K562 (cell line): ENCODE measurements around the gene LRRC8C. TPM values are rescaled to one million over a fixed set of nuclear protein-coding genes. Genes with fewer than 3 reads are reported as not detected.

ENCODE experiments used
- BCOR ChIP-seq: fragments of 450-650 bp; IDR thresholded peaks from 2 replicates; pipeline ENCODE4 v1.6.1; 2016
- BRF2 ChIP-seq: IDR thresholded peaks from 3 replicates; pipeline ENCODE4 v1.6.1; 2011; ENCODE audit warnings: borderline replicate concordance, mild to moderate bottlenecking; ENCODE audit not compliant: insufficient read length, insufficient read depth
- C11orf30 ChIP-seq: fragments of 450-650 bp; IDR thresholded peaks from 2 replicates; pipeline ENCODE4 v1.6.1; 2016; ENCODE audit warnings: low read depth, mild to moderate bottlenecking
- E2F3 ChIP-seq: fragments of 250-450 bp; sonication (Bioruptor Pico); IDR thresholded peaks from 2 replicates; pipeline ENCODE4 v1.4.0; 2020; ENCODE audit warnings: mild to moderate bottlenecking
- FOS ChIP-seq: IDR thresholded peaks from 3 replicates; pipeline ENCODE4 v1.6.1; 2011; ENCODE audit not compliant: insufficient read length; ENCODE audit errors: extremely low read depth
- HMGN3 ChIP-seq: IDR thresholded peaks from 2 replicates; pipeline ENCODE4 v1.6.1; 2011; ENCODE audit warnings: borderline replicate concordance, low read depth, mild to moderate bottlenecking, mixed read lengths, low read length; ENCODE audit not compliant: insufficient read length; ENCODE audit errors: extremely low read depth
- LEF1 ChIP-seq: fragments of 450-650 bp; IDR thresholded peaks from 2 replicates; pipeline ENCODE4 v1.6.1; 2016; ENCODE audit warnings: mild to moderate bottlenecking
- MCM2 ChIP-seq: fragments of 450-650 bp; IDR thresholded peaks from 2 replicates; pipeline ENCODE4 v1.6.1; 2017; ENCODE audit warnings: low read depth, mild to moderate bottlenecking
- MTA1 ChIP-seq: fragments of 450-650 bp; IDR thresholded peaks from 2 replicates; pipeline ENCODE4 v1.6.1; 2017; ENCODE audit warnings: borderline replicate concordance
- MXD1 ChIP-seq: fragments of 250-450 bp; sonication (Bioruptor Pico); IDR thresholded peaks from 2 replicates; pipeline ENCODE4 v1.8.0; 2021; ENCODE audit warnings: borderline replicate concordance, mild to moderate bottlenecking, moderate library complexity; ENCODE audit not compliant: poor library complexity, severe bottlenecking
- OTX1 ChIP-seq: fragments of 450-650 bp; formaldehyde crosslinking; IDR thresholded peaks from 2 replicates; pipeline ENCODE4 v1.4.0; 2022; ENCODE audit warnings: mild to moderate bottlenecking
- RAD51 ChIP-seq: fragments of 450-650 bp; IDR thresholded peaks from 2 replicates; pipeline ENCODE4 v1.7.1; 2016; ENCODE audit warnings: low read depth, mild to moderate bottlenecking, borderline replicate concordance
- SMC3 ChIP-seq: conservative IDR thresholded peaks from 2 replicates; pipeline ENCODE4 v1.6.1; 2011; ENCODE audit warnings: low read depth, low read length, improper control_type of control experiment; ENCODE audit not compliant: insufficient read depth
- TFAM ChIP-seq: fragments of 250-450 bp; sonication (Bioruptor Pico); conservative IDR thresholded peaks from 2 replicates; pipeline ENCODE4 v1.5.0; 2021; ENCODE audit warnings: mild to moderate bottlenecking, moderate library complexity
- THRB ChIP-seq: fragments of 450-650 bp; formaldehyde crosslinking; conservative IDR thresholded peaks from 2 replicates; pipeline ENCODE4 v1.4.0; 2022; ENCODE audit warnings: mild to moderate bottlenecking, missing genetic modification characterization
- ZBTB49 ChIP-seq: sonication (generic); formaldehyde crosslinking; IDR thresholded peaks from 2 replicates; pipeline ENCODE4 v1.8.0; 2022; ENCODE audit warnings: missing genetic modification reagents, mild to moderate bottlenecking, borderline replicate concordance
- ZKSCAN3 ChIP-seq: fragments of 250-450 bp; sonication (Bioruptor Pico); IDR thresholded peaks from 2 replicates; pipeline ENCODE4 v1.4.0; 2020
- ZNF140 ChIP-seq: fragments of 250-450 bp; sonication (Bioruptor Pico); IDR thresholded peaks from 2 replicates; pipeline ENCODE4 v1.8.0; 2021; ENCODE audit warnings: moderate library complexity, mild to moderate bottlenecking, inconsistent platforms
- ZNF655 ChIP-seq: fragments of 250-450 bp; sonication (Bioruptor Pico); IDR thresholded peaks from 2 replicates; pipeline ENCODE4 v1.5.0; 2021
- polyA plus RNA-seq, 8 experiments: library from polyadenylated mRNA; depleted of rRNA in 4 of 8; stranded (reverse) in 5 of 8; unstranded in 3 of 8; fragments of >200 nt; fragmentation: Nextera tagmentation in 2 of 8; fragmentation: Illumina TruSeq in 1 of 8; extraction: Ambion mirVana in 2 of 8; extraction: Trizol in 1 of 8; gene quantifications; 2 replicates each; pipeline versions ENCODE4 v1.2.1 to v1.2.3, GENCODE V29; 2011 to 2014; ENCODE audit warnings: inconsistent platforms in 1 of 8, missing spikeins in 1 of 8
- total RNA-seq, 7 experiments: library from RNA; depleted of rRNA in 6 of 7; stranded (reverse); fragments of >200 nt in 6 of 7; fragmentation: Illumina TruSeq in 2 of 7; extraction: Trizol in 2 of 7; gene quantifications; 2 replicates each; pipeline versions ENCODE4 v1.2.1 to v1.2.3, GENCODE V29; 2011 to 2021; ENCODE audit warnings: low replicate concordance in 1 of 7

LRRC8C gene
- total and polyA plus RNA-seq, 9 of the 15 experiments (the other 6 are each of a cell fraction or from before 2014, with no cell fraction given), result 1.00 to 12.5 (median 4.5) TPM

GRCh38 chr1:89762779-89763648 is 130.1 kb downstream of the LRRC8C start (continued):
- TF ChIP-seq MXD1 (CRISPR knock-in tag) (no peak), ZNF140 (CRISPR knock-in tag) (no peak), SMC3 (peak; percentile 95), THRB (CRISPR knock-in tag) (0 out of 2 replicates have a peak, but pooled peaks have one; percentile 51), TFAM (CRISPR knock-in tag) (no peak), ZNF655 (no peak), BRF2 (no peak), HMGN3 (peak; percentile 35), MCM2 (no peak), OTX1 (CRISPR knock-in tag) (peak; percentile 83; the same call in 1 of the 2 replicates), ZKSCAN3 (CRISPR knock-in tag) (no peak), BCOR (peak; percentile 81), LEF1 (peak; percentile 56; the same call in 1 of the 2 replicates), MTA1 (peak; percentile 77; the same call in 1 of the 2 replicates), FOS (no peak), RAD51 (no peak), ZBTB49 (CRISPR knock-in tag) (no peak), E2F3 (CRISPR knock-in tag) (no peak), C11orf30 (no peak)
